ENCODE data around the gene LRRC3. TPM values are rescaled to one million over a fixed set of nuclear protein-coding genes. Genes with fewer than 3 reads are reported as not detected.
A peak's percentile ranks its signal among the peaks of the same experiment; 100 is the strongest.
"Not testable (repeated sequence)": the region's sequence is repeated elsewhere in the genome, so short reads cannot be mapped to it uniquely, and the experiment has no call there.

Gene LRRC3
- total and polyA plus RNA-seq, 2 experiments from 2014 or later: 4.1 to 9.5 TPM

GRCh38 chr21:44478124-44478800 is 23.0 kb downstream of the LRRC3 start:
- DNase-seq (ENCODE audit: low read depth in 1 of 2, low spot score in 1 of 2): no peak
- Histone ChIP-seq H3K4me1 (ENCODE audit: low read depth) (peaks cover 17% of the 10 kb centered on the region), H3K27ac (no peak overlapping the region), H3K9me3 (ENCODE audit: low read depth) (no peaks in the 10 kb centered on the region), H3K4me3 (no peak overlapping the region), H3K27me3 (no peaks in the 10 kb centered on the region), H3K36me3 (no peaks in the 10 kb centered on the region)
- TF ChIP-seq CTCF (IDR thresholded peaks at IDR 0.05; ENCODE audit: low read depth, low read length): no peak

GRCh38 chr21:44478801-44479167 is 23.5 kb downstream of the LRRC3 start:
- no peak overlapping the region for H3K27ac ChIP-seq
- TF ChIP-seq CTCF (IDR thresholded peaks at IDR 0.05; ENCODE audit: low read depth, low read length): no peak
- DNase-seq (ENCODE audit: low read depth in 1 of 2, low spot score in 1 of 2): no peak

GRCh38 chr21:44479556-44480199 is 24.4 kb downstream of the LRRC3 start:
- H3K4me1 ChIP-seq (ENCODE audit: low read depth): peaks cover 20% of the 10 kb centered on the region
- TF ChIP-seq CTCF (IDR thresholded peaks at IDR 0.05; ENCODE audit: low read depth, low read length): peak; percentile 59
- not testable (repeated sequence) for DNase-seq (ENCODE audit: low read depth in 1 of 2, low spot score in 1 of 2)

More at GRCh38 chr21:44478801-44479167, 23.5 kb downstream of the LRRC3 start:
- no peak overlapping the region for H3K4me3 ChIP-seq
- H3K27me3 ChIP-seq: no peaks in the 10 kb centered on the region
- H3K9me3 ChIP-seq (ENCODE audit: low read depth): no peaks in the 10 kb centered on the region
- no peaks in the 10 kb centered on the region for H3K36me3 ChIP-seq
- H3K4me1 ChIP-seq (ENCODE audit: low read depth): peaks cover 20% of the 10 kb centered on the region

DNA sequence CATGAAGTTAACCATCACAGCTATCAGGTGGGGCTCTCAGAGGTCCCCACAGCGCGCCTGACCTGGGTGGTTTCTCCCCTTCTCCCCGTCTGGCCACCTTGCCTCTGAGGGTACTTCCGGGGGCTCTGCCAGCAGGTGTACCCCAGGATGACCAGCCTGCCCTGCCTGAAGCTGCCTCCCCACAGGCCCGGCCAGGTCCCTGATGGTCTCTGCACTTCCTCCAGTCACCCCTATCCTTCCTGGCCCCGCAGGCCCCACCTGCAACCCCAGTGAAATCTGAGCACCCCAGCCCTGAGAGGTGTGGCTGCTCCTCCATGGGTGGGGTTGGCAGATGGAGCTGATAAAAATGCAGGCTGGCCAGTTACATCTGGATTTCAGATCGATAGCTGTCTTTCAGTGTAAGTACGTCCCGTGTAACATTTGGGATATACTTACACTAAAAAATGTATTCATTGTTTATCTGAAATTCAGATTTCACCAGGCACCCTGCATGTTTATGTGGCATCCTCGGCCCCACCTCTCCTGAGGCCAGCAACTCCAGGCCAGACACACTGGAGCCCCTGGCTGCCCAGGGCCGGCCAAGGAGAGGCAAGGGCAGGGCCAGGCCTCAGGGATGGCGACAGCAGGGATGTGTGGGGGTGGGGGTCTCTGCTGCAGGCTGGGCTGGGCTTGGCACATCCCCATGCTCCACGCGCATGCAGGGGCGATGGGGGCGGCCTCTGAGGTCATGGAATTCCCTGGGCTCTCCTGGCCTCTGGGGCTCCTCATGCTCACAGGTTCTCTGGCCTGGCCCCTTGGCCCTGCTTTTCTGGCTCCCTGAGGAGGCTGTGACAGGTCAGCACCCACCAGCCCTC is 25.1 kb downstream of the LRRC3 start:
- Histone ChIP-seq H3K9me3 (ENCODE audit: low read depth) (no peaks in the 10 kb centered on the region), H3K27ac (peak overlapping the region; percentile 22), H3K4me3 (no peak overlapping the region), H3K4me1 (ENCODE audit: low read depth) (peaks cover 20% of the 10 kb centered on the region), H3K27me3 (no peaks in the 10 kb centered on the region), H3K36me3 (no peaks in the 10 kb centered on the region)
- DNase-seq (ENCODE audit: low read depth in 1 of 2, low spot score in 1 of 2): peak in 1 of 2 donors; percentile 32
- no peak for TF ChIP-seq CTCF (IDR thresholded peaks at IDR 0.05; ENCODE audit: low read depth, low read length)

More at GRCh38 chr21:44479556-44480199, 24.4 kb downstream of the LRRC3 start:
- not testable (repeated sequence) for H3K27me3 ChIP-seq; H3K4me3 ChIP-seq; H3K36me3 ChIP-seq; H3K9me3 ChIP-seq (ENCODE audit: low read depth)
- H3K27ac ChIP-seq: peak overlapping the region; percentile 22

DNA sequence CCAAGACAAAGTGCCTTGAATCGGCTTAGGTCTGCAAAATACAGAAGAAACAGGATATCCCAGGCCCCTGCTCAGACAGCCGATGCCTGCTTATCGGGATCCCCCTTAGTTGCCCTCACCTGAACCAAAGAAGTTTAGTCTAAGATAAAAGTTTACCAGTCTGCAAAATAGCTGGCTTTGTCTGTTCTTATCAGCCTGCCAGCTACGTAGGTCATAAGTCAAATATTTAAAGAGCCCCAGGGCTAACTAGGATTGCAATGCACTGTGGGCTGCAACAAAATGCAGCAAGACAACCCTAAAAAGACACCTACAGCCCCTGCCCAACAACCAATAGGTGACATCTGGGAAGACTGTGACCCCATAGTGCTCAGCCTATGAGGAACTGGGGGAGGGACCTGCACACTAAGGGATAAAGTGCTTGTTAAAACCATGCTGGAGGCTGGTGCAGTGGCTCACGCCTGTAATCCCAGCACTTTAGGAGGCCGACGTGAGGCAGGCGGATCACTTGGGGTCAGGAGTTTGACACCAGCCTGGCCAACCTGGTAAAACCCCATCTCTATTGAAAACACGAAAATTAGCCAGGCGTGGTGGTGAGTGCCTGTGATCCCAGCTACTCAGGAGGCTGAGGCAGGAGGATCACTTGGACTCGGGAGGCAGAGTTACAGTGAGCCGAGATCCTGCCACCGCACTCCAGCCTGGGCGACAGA is 27.4 kb downstream of the LRRC3 start:
- Histone ChIP-seq H3K4me3 (no peak overlapping the region), H3K36me3 (no peaks in the 10 kb centered on the region), H3K9me3 (ENCODE audit: low read depth) (no peaks in the 10 kb centered on the region), H3K4me1 (ENCODE audit: low read depth) (peaks cover 20% of the 10 kb centered on the region), H3K27ac (no peak overlapping the region), H3K27me3 (no peaks in the 10 kb centered on the region)
- TF ChIP-seq CTCF (IDR thresholded peaks at IDR 0.05; ENCODE audit: low read depth, low read length): no peak
- DNase-seq (ENCODE audit: low read depth in 1 of 2, low spot score in 1 of 2): no peak

Measured in cardiac muscle cell (in vitro differentiated cells and primary cell).